ENCODE results near the gene BCLAF3.

BCLAF3 gene

GRCh38 chrX:19990556-19991349 is at the start of gene BCLAF3:
BCLAF3 (minus strand) TSS chrX:19991061; CDS start chrX:19970264, 20,797 bp downstream.
- peak; percentile 86 for DNase-seq

GRCh38 chrX:20038966-20039365 is 48.1 kb upstream of the BCLAF3 start:
- no peak for DNase-seq

- no peak for DNase-seq
Measured at GRCh38 chrX:20037186-20037585, 46.3 kb upstream of the BCLAF3 start.

- no peak for DNase-seq
Measured at GRCh38 chrX:20032201-20032600, 41.3 kb upstream of the BCLAF3 start.

- no peak for DNase-seq
Measured at GRCh38 chrX:20029728-20030127, 38.9 kb upstream of the BCLAF3 start.

GRCh38 chrX:20028588-20028987 is 37.7 kb upstream of the BCLAF3 start:
- no peak for DNase-seq

GRCh38 chrX:20026278-20026677 is 35.4 kb upstream of the BCLAF3 start:
- peak; percentile 76 for DNase-seq

- peak; percentile 12 for DNase-seq
Measured at GRCh38 chrX:20019672-20020365, 29.0 kb upstream of the BCLAF3 start.

GRCh38 chrX:20016616-20016945 is 25.7 kb upstream of the BCLAF3 start:
- no peak for DNase-seq

GRCh38 chrX:20015945-20016615 is 25.2 kb upstream of the BCLAF3 start:
- peak; percentile 91 for DNase-seq

- DNase-seq: peak; percentile 11
Measured at GRCh38 chrX:20015422-20015821, 24.6 kb upstream of the BCLAF3 start.

GRCh38 chrX:20011608-20012007 is 20.7 kb upstream of the BCLAF3 start:
- no peak for DNase-seq

GRCh38 chrX:20007962-20008622 is 17.2 kb upstream of the BCLAF3 start:
- no peak for DNase-seq

GRCh38 chrX:20005883-20006282 is 15.0 kb upstream of the BCLAF3 start:
- DNase-seq: no peak

GRCh38 chrX:20001588-20001987 is 10.7 kb upstream of the BCLAF3 start:
- DNase-seq: no peak

- no peak for DNase-seq
Measured at GRCh38 chrX:19991350-19991718, 473 bp upstream of the BCLAF3 start.

GRCh38 chrX:19990151-19990555 is 708 bp downstream of the BCLAF3 start:
- no peak for DNase-seq

GRCh38 chrX:19987856-19988255 is 3.0 kb downstream of the BCLAF3 start:
- DNase-seq: no peak

- DNase-seq: no peak
Measured at GRCh38 chrX:19986531-19986930, 4.3 kb downstream of the BCLAF3 start.

GRCh38 chrX:19981947-19982346 is 8.9 kb downstream of the BCLAF3 start:
- DNase-seq: no peak

GRCh38 chrX:19975845-19976244 is 15.0 kb downstream of the BCLAF3 start:
- no peak for DNase-seq

GRCh38 chrX:19972984-19973383 is 17.9 kb downstream of the BCLAF3 start:
- DNase-seq: no peak

- no peak for DNase-seq
Measured at GRCh38 chrX:19968276-19968675, 22.6 kb downstream of the BCLAF3 start.
